GM19324 (cell line): Measurements from ENCODE around the gene TGM1.
A peak's percentile ranks its signal among the peaks of the same experiment; 100 is the strongest.

ENCODE experiments used
- ATAC-seq: cut with Tn5 transposase; IDR thresholded peaks from one replicate; pipeline ENCODE4 v1.9.1; 2021; ENCODE audit warnings: mild to moderate bottlenecking, moderate library complexity; ENCODE audit not compliant: unreplicated experiment, low FRiP score

Gene TGM1

GRCh38 chr14:24262821-24263733, at the start of gene TGM1:
Gene TGM1 (minus strand): TSS chr14:24263177. CDS start chr14:24262352, 825 bp downstream.
- no peak for ATAC-seq

DNA sequence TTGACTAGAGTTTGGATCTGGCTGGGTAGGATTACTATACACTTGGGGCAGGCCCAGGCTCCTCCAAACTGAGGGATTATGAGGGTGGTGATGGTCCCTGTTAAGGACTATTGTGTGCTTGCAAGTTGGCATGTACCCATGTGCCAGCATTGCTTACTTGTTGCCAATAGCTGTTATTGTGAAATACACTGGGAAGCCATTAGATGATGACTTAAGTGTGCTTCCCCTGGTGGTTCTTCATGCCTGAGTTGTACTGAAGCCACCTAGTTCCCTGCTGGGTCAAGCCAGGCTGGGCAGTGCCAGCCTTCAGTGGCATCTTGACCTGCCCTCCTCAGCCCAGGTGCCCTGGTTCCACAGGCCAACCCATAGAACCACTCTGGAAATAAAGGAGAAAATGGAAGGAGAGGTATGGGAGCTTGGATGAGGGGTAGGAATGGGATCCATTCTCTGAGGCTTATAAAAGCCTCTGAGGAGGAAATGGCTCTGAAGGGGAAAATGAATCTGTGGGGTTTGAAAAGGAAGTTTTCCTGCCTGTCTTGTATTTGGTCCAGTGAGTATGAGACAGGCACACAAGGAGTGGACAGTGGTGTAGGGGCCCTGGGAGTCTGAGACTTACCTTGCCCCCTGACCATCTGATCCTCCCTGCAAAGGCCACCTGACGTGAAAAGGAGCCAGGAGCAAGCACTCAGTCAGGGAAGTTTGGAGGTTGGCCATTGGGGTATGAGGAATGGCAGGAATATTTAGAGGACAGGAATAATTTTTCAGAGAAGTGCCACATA, 49.0 kb upstream of the TGM1 start:
- no peak for ATAC-seq

GRCh38 chr14:24310646-24311604, 47.9 kb upstream of the TGM1 start, which contains the start of gene LTB4R:
Gene LTB4R (plus strand): TSS chr14:24311502. CDS start chr14:24315652, 4,150 bp downstream.
- peak; percentile 77 for ATAC-seq

DNA sequence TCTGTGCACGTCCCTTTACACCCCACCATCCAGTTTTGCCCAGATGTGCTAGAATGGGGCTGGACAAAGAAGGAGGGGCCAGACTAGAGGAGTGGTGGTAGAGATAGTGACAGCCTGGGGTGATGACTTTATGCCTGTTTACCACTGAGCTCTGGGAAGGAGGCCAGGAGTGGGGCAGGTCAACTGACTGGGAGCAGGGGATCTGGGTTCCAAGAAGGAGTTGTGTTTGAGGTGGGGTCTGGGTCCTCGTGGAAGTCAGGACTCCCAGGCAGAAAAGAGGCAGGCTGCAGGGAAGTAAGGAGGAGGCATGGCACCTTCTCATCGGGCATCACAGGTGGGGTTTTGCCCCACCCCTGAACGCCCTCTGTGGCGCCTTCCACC, 47.3 kb upstream of the TGM1 start:
- ATAC-seq: no peak

DNA sequence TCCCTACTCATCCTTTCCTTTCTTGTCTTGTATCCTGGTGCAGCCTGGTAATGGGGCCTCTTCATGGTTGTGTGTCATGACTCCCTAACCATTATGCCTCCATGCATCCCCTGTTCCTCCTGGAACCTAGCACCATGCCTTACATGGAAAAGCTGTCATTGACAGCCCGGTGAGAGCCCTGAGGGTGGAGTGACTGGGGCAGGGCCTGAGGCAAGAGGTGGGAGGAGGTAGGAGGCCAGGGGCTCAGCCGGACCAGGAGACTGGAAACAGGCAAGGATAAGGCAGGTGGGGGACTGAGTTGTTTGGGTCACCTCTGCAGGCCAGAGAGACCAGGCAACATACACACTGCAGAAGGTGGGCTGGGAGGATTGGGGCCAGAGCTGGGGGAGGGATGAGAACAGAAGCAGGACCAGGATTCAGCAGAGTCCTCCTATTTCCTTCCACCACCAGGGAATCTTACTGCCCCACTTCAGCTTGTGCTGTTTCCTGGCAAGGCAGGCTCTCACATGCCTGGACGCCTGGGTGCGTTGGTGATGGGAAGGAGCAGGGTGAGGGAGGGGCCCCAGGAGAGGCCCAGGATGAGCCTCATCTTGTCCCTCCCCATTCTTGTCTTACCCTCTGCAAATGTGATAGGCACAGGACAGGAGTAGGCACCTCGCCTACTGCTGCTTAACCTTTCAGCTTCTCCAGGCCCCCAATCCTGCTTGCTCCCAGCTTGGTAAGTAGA, 46.7 kb upstream of the TGM1 start, which contains the start of gene LTB4R2:
Gene LTB4R2 (plus strand): TSS at position 603 of the 727 bp plus-strand sequence. CDS start 525 bp downstream, outside the sequence.
- ATAC-seq: no peak

GRCh38 chr14:24308342-24309124, 45.6 kb upstream of the TGM1 start:
- ATAC-seq: no peak

GRCh38 chr14:24307575-24308341, 44.8 kb upstream of the TGM1 start, which contains the start of gene CIDEB:
Gene CIDEB (minus strand): TSS chr14:24307977. CDS start chr14:24307858, 119 bp downstream.
- ATAC-seq: no peak

DNA sequence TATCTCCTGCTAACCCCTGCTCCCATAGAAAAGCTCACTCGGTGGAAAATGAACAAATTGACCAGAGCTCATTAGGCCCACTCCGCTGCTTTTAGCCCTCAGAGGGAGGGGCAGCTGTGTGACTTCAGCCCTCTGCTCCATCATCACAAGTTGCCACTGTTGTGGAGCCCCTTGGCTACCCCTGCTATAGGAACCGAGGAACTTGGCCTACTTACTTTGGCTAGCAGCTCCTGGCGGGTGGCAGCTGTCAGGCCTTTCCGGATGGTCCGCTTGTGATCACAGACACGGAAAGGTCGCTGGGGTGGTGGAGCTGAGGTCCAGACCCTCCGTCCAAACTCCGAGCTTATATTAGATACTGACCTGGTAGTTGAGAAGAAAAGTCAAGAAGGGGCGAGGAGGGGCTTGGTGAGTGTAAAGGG, 44.2 kb upstream of the TGM1 start:
- no peak for ATAC-seq

- no peak for ATAC-seq
Measured at GRCh38 chr14:24304019-24304387, 41.0 kb upstream of the TGM1 start.

DNA sequence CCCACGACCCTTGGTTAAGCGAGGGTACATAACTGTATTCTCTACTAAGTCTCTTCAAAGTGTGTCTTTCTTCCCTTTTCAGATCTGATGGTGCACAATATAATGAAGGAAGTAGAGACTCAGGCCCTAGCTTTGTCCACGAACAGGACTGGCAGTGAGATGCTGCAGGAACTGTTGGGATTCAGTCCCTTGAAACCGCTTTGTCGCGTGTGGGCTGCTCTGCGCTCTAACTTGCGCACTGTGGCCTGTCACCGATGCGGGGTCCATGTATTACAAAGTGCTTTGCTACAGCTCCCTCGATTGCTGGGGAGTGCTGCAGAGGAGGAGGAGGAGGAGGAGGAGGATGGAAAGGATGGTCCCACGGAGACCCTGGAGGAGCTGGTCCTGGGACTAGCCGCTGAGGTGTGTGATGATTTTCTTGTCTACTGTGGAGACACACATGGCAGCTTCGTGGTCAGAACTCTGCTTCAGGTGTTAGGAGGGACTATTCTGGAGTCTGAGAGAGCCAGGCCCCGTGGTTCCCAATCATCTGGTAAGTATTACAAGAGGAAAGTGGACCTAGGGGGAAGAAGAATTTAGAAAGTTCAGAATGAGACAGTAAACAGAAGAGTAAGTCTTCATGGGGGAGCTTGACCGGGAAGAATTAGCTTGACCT, 37.5 kb upstream of the TGM1 start:
- ATAC-seq: no peak

DNA sequence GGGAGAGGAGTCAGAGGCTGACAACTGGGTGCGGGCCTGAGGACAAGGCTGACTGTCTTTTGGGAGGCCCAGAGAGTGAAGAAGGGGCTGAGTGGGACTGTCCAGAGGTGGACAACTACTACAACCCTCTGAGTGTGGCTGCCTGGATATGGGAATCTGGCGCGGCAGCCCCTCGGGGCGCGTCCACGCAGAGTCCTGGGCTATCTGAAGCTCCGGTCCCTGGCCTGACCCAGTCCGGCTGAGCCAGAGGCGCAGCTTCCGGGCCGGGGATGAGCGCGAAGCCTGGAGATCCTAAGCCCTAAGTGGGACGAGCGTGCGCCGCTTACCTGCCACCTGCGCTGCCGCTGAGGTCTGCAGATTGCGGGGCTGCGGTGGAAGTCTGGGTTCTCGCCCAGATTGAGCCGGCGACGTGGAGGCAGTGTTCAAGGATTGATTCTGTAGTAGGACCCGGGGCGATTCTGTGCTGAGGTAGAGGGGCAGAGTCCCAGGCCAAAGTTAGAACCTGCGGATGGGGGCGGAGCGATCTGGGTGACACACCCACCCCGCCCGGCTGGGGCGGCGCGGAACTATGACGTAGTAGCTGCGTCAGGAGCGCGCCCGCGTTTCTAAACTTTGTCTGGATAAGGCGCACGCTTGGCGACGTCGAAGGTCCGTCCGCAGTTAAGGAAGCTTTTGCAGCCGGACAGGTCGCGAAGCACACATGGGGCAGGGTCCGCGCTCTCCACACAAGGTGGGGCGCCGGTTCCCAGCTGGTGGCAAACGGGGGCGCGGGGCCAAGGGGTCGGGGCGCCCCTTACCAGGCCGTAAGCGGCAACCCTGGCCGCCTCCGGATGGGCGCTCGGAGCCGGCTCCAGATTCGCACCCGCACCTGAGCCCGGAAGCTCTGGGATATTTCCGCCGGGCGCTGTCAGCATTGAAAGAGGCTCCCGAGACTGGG, 36.5 kb upstream of the TGM1 start, which contains the start of the genes DHRS1 and NOP9:
Gene DHRS1 (minus strand): TSS at position 526 of the 937 bp plus-strand sequence. CDS start 674 bp downstream, outside the sequence.
Gene NOP9 (plus strand): TSS at position 596 of the 937 bp plus-strand sequence. CDS start 105 bp downstream, at position 701.
- peak; percentile 79 for ATAC-seq

DNA sequence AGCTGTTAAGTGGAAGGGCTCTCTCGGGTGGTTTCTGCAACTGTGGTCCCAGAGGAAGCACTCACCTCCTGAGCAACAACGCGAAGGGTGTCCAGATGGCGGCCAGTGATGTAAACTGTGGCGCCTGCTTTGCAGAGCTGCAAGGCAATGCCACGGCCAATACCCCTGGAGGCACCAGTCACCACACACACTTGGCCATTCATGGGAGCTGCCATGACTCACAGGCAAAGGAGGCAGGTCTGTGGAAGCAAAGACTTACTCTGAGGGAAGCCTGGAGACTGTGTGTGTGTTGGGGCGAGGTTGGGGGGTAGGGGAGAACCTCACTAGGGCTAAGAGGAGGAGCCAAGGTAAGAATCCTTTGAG, 35.9 kb upstream of the TGM1 start:
- ATAC-seq: no peak

- peak; percentile 1 for ATAC-seq
Measured at GRCh38 chr14:24297190-24297964, 34.4 kb upstream of the TGM1 start.

DNA sequence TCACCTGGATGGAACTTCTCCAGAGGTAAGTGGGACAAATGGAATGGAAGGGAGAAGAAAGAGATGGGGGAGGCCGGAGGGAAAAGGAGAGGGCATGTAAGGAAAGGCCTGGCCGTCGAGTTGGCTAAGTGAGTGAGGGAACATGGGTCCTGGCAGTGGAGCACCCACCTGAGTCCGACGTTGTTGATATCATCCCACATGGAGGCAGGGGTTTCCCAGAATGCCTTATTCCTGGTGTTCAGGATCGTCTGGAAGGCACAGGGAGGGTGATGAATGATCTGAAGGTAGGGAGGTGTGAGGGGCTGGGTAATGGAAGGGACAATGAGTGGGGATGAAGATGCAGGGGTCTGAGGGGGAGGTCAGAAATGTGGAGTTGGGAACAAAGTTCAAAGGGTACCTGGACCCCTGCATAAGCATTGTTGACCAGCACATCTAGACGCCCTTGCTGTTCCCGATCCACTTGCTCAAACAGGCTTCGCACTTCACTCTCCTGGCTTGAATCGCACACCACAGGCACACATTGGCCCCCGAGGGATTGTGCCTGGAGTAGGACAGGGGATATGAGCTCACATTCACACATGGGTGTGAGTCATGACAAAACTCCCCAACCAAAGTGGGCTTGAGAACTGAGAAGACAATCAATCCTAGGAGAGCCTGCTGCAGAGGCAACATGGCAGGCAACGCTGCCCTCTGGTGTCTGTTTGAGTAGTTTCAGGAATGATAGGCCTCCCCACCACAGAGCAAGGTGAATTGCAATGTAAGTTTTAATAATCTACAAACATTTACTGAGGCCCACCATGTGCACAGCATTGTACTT, 33.6 kb upstream of the TGM1 start:
- peak; percentile 44 for ATAC-seq
